ENCODE results near the gene DAAM2. TPM values are rescaled to one million over a fixed set of nuclear protein-coding genes. Genes with fewer than 3 reads are reported as not detected.

The DAAM2 gene
- total RNA-seq, 1 donor from 2014 or later = 22.1 TPM

DNA sequence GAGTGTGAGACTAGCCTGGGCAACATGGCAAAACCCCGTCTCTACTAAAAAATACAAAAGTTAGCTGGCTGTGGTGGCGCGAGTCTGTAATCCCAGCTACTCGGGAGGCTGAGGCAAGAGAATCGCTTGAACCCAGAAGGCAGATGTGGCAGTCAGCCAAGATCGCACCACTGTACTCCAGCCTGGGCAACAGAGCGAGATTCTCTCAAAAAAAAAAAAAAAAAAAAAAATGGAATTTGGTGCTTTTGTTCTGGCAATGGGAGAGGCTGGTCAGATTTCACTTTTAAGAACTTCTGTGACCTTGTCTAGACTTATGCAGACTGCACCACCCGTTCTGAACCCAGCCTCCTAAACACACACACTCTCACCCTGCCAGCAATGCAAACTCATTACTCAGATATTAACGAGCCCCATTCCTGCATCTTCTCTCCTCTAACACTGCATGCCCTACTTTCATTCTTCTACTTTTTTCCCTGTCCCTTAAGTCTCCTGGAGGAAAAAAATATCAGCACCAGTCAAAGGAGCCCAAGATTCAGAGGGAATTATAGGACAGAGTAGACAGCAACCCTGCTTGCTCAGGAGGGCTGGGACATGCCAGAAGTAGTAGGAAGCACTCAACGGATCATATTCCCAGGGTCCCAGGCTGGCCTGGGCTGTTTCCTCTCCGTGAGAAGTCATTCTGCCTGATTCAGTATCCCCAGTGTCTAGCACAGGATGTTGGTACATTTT, 137.7 kb downstream of the DAAM2 start:
- intact Hi-C loops (cut with DNase I) = no loop called here
- no peak for DNase-seq (ENCODE audit: extremely low spot score in 2 of 2)
- Histone ChIP-seq H3K4me1 (peaks cover 39% of the 10 kb centered on the region), H3K9me3 (no peaks in the 10 kb centered on the region), H3K27me3 (no peaks in the 10 kb centered on the region), H3K4me3 (no peak overlapping the region), H3K27ac (peak overlapping the region; percentile 45), H3K36me3 (peaks cover 0 to 2% of the 10 kb centered on the region in 2 donors)
- TF ChIP-seq POLR2AphosphoS5 (IDR thresholded peaks at IDR 0.05; ENCODE audit: insufficient read depth in 1 of 2, low read depth in 1 of 2) = no peak
- TF ChIP-seq, protein P1, sequence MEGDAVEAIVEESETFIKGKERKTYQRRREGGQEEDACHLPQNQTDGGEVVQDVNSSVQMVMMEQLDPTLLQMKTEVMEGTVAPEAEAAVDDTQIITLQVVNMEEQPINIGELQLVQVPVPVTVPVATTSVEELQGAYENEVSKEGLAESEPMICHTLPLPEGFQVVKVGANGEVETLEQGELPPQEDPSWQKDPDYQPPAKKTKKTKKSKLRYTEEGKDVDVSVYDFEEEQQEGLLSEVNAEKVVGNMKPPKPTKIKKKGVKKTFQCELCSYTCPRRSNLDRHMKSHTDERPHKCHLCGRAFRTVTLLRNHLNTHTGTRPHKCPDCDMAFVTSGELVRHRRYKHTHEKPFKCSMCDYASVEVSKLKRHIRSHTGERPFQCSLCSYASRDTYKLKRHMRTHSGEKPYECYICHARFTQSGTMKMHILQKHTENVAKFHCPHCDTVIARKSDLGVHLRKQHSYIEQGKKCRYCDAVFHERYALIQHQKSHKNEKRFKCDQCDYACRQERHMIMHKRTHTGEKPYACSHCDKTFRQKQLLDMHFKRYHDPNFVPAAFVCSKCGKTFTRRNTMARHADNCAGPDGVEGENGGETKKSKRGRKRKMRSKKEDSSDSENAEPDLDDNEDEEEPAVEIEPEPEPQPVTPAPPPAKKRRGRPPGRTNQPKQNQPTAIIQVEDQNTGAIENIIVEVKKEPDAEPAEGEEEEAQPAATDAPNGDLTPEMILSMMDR (IDR thresholded peaks at IDR 0.05) = no peak

DNA sequence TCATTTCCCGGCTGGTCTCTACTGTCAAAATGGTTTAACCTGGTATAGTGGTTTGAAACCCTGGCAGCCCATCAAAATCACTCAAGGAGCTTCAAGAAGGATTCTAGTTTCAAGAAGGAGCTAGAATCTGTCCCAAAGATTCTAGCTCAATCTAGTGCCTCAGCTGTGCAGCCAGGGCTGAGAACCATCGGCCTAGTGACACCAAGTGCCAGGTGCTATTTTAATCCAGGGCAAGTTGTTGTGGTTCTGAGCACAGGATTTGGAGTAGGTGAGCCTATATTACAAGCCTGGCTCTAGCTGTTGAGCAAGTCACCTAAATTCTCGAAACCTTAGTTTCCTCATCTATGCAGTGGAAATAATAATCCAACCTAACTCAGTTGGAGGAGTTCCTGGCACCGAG, 138.4 kb downstream of the DAAM2 start:
- TF ChIP-seq POLR2A (IDR thresholded peaks at IDR 0.05) (no peak), POLR2AphosphoS5 (IDR thresholded peaks at IDR 0.05; ENCODE audit: insufficient read depth in 1 of 2, low read depth in 1 of 2) (no peak)
- TF ChIP-seq, protein P1 (IDR thresholded peaks at IDR 0.05) = no peak
- Histone ChIP-seq H3K27me3 (no peaks in the 10 kb centered on the region), H3K36me3 (no peaks in the 10 kb centered on the region), H3K4me1 (peaks cover 39% of the 10 kb centered on the region), H3K4me3 (no peak overlapping the region), H3K9me3 (no peaks in the 10 kb centered on the region), H3K27ac (peak overlapping the region; percentile 45)
- intact Hi-C loops (cut with DNase I) = no loop called here
- no peak for DNase-seq (ENCODE audit: extremely low spot score in 2 of 2)

DNA sequence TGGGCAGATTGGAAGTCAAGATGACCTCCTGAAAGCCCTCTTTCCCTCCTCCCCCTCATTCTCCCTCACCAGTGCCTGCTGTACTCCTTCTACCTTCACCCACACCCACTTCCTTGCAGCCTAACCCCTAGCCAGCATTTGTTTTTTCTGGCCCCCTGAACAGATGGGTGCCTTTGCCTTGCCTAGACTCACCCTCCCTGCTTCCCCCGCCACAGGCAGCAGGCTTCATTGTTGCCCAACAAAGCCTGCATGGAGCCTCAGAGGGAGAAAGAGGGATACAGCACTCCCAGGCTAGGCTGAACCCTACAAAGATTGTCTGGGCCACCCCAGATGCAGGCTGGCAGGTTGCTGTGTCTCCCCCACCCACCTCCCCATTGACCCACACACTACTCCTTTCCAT, 139.4 kb downstream of the DAAM2 start:
- Histone ChIP-seq H3K9me3 (no peaks in the 10 kb centered on the region), H3K36me3 (no peaks in the 10 kb centered on the region), H3K4me1 (peaks cover 39% of the 10 kb centered on the region), H3K27me3 (no peaks in the 10 kb centered on the region), H3K4me3 (no peak overlapping the region), H3K27ac (peak overlapping the region; percentile 23)
- DNase-seq (ENCODE audit: extremely low spot score in 2 of 2) = no peak
- TF ChIP-seq, protein P1 (IDR thresholded peaks at IDR 0.05) = no peak
- TF ChIP-seq POLR2A (IDR thresholded peaks at IDR 0.05) (no peak), POLR2AphosphoS5 (IDR thresholded peaks at IDR 0.05; ENCODE audit: insufficient read depth in 1 of 2, low read depth in 1 of 2) (no peak)
- intact Hi-C loops (cut with DNase I) = no loop called here

DNA sequence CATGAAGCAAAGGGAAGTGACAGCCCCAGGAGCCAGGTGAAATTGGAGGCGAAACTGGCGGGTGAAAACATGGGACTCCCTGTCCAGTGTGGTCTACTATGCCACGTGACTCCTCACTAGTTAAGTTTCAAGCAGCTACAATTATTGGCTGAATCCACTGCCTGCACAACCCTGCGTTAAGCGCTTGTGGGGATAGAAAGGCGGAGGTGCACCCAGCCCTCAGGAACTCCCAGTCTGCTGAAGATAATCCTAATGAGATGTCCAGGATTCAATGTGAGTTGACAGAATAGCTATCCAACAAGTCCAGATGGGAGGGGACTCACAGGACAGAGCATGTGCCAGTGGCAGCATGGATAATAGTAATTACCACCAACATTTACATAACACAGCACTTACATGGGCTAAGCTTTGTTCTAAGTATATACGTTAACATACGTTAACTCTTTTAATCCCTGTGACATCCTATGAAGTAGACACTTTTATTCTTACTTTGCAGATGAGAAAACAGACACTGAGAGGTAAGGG, 140.3 kb downstream of the DAAM2 start:
- no peaks in the 10 kb centered on the region for H3K9me3 ChIP-seq
- TF ChIP-seq, protein P1 (IDR thresholded peaks at IDR 0.05) = no peak
- TF ChIP-seq POLR2A (IDR thresholded peaks at IDR 0.05) = no peak
- TF ChIP-seq POLR2AphosphoS5 (IDR thresholded peaks at IDR 0.05; ENCODE audit: insufficient read depth in 1 of 2, low read depth in 1 of 2) = no peak
- no peaks in the 10 kb centered on the region for H3K27me3 ChIP-seq
- peak in 1 of 2 donors; percentile 46 for DNase-seq (ENCODE audit: extremely low spot score in 2 of 2)
- H3K36me3 ChIP-seq = no peaks in the 10 kb centered on the region
- peak overlapping the region; percentile 23 for H3K27ac ChIP-seq
- intact Hi-C loops (cut with DNase I) = no loop called here
- peak overlapping the region in 1 of 2 donors; percentile 69 for H3K4me3 ChIP-seq
- H3K4me1 ChIP-seq = peaks cover 39% of the 10 kb centered on the region

DNA sequence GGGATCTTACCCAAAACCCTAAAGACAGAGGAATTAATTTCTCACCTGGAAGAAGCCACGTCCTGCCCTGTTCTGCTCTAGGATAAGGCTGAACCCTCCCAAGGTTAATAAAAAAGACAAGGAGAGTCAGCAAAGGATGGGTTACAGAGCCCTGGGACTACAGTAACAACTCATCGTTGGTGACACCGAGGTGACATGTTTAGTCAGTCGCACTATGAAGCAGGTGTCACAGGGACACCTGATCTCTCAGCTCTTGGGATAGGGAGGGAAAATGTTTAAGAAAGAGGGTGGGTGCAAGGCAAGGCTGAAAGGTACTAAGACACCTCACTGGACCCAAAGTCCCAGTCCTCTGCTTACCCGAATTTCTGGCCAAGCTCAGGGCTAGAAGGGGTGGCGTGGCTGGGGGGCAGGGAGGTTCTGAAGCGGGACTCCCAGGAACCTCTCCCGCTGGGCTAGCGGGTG, 141.5 kb downstream of the DAAM2 start:
- TF ChIP-seq, protein P1 (IDR thresholded peaks at IDR 0.05) = no peak
- TF ChIP-seq POLR2AphosphoS5 (IDR thresholded peaks at IDR 0.05; ENCODE audit: insufficient read depth in 1 of 2, low read depth in 1 of 2) (no peak), POLR2A (IDR thresholded peaks at IDR 0.05) (no peak)
- intact Hi-C loops (cut with DNase I) = no loop called here
- Histone ChIP-seq H3K27ac (peak overlapping the region; percentile 86), H3K27me3 (no peaks in the 10 kb centered on the region), H3K4me3 (peak overlapping the region; percentile 69 to 73), H3K36me3 (no peaks in the 10 kb centered on the region), H3K9me3 (no peaks in the 10 kb centered on the region), H3K4me1 (peaks cover 39% of the 10 kb centered on the region)
- DNase-seq (ENCODE audit: extremely low spot score in 2 of 2) = no peak

Measured in vagina (tissue), 2 donors.